LNCAP (cell line): ENCODE data around the gene LBH.

ENCODE experiments used
- TF ChIP-seq, protein P1 (sequence below): fragments of 450-650 bp; IDR thresholded peaks from 2 replicates; pipeline ENCODE4 v1.5.1; 2017; ENCODE audit warnings: mild to moderate bottlenecking

The LBH gene

DNA sequence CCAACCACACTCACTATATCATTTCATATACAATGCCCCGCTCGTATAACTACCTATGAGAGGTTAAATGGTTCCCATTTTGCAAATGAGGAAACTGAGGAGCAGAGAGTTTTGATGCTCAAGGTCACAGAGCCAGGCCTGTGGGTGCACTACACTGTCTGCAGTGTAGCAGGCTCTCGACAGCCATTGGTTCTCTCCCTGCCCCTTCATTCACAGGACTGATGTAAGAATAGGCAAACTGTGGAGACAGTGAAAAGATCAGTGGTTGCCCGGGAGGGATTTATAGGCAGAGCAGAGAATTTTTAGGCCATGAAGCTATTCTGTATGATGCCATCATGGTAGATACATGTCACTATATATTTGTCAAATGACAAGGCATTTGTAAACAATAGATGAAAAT, 39.0 kb upstream of the LBH start:
- TF ChIP-seq, protein P1, sequence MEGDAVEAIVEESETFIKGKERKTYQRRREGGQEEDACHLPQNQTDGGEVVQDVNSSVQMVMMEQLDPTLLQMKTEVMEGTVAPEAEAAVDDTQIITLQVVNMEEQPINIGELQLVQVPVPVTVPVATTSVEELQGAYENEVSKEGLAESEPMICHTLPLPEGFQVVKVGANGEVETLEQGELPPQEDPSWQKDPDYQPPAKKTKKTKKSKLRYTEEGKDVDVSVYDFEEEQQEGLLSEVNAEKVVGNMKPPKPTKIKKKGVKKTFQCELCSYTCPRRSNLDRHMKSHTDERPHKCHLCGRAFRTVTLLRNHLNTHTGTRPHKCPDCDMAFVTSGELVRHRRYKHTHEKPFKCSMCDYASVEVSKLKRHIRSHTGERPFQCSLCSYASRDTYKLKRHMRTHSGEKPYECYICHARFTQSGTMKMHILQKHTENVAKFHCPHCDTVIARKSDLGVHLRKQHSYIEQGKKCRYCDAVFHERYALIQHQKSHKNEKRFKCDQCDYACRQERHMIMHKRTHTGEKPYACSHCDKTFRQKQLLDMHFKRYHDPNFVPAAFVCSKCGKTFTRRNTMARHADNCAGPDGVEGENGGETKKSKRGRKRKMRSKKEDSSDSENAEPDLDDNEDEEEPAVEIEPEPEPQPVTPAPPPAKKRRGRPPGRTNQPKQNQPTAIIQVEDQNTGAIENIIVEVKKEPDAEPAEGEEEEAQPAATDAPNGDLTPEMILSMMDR: no peak

DNA sequence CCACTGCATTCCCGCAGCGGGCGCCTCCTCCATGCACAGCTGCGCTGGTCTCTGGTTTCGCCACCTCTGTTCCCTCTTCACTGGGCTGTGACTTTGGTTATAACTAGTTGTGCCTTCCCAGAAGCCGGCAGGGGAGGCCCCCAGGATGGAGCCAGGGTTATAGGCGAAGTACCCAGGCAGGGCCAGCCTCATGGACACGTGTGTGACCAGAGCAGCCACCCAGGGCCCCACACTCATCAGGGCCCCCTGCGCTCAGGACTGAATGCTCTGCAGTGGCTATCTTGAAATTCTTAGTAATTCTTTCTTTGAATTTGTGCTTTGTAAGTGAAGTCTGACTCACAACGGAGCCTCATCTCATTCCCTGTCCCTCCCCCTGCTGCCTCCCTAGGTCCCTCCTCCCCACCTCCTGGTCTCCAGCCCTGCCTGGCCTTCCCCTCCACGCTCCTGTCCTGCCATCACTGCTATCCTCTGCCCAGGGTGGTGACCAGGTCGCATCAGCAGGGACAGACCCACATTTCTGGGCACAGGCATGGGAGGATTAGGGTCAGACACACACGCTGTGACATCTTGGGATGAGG, 38.1 kb upstream of the LBH start:
- TF ChIP-seq, protein P1: no peak

DNA sequence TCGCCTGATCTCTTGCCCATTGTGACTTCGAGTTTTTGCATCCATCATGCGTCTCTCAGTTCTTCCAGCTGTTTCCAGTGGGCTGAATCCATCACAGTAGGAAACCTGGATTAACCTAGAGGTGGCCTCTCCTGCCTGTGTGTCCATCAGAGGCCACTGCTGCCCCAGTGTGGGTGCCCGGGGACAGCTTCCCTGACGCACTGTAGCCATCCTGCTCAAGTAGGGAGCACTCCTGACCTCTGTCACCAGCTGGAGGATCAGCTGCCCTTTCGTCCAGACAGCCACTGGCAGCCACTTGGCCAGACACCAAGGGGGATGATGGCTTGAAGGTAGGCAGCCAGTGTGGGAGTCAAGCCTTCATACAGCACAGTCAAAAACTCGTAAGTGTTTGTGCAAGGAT, 36.9 kb upstream of the LBH start:
- TF ChIP-seq, protein P1: no peak

DNA sequence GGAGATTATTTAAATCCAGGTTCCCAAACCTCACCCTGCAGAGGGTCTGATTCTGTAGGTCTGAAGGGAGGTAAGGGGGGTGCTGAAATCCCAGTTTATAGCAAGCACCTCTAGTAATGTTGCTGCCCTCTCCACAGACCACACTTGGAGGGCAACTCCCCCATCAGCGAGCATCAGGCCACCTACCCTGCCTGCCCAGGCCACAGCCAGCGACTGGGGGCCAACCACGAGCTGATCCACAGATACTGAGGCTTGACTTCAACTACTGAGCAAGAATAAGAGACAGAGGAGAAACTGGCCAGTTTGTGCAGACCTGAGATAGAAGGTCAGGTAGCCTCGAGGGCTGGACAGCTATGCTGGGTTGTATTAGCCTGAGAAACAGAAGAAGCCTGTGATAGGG, 36.3 kb upstream of the LBH start:
- TF ChIP-seq, protein P1: no peak

DNA sequence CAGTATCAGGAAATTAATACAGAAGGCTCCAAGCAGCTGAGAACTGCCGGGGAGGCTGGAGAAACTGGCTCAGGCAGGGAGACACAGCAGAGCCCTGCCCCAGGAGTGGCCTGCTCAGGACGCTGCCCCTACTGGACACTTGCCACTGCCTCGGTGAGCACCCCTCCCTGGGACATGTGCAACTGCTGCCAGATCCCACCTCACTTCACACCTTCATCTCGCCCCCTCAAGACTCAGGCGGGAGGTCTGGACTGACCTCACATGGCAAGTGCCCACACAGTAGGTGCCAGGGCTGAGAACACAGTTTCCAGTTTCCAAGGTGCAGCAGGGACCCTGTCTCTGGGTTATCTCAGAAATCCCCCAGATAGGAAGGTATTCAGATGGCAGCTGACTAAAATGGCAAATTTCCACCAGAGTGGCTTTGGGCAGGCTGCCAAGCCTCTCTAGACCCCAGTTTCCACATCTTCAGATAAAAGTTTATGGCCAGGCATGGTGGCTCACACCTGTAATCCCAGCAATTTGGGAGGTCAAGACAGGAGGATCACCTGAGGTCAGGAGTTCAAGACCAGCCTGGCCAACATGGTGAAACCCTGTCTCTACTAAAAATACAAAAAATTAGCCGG, 33.7 kb upstream of the LBH start:
- TF ChIP-seq, protein P1: no peak

DNA sequence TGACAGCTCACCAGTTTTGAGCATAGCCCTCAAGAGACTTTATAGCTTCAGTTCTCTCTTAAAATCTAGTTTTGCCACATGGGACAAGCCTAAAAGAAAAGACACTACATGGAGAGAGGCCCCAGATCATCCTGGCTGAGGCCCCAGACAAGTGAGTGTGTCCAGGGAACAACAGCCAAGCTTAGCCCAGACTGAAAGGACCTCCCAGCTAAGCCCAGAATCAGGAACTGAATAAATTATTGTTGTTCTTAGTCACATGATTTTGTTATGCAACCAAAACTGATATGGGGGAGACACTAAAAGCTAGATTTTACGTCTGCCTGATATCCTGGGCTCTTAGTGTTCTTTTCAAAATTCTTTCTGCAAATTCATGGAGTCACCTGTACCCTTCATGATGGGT, 29.3 kb upstream of the LBH start:
- TF ChIP-seq, protein P1: no peak

DNA sequence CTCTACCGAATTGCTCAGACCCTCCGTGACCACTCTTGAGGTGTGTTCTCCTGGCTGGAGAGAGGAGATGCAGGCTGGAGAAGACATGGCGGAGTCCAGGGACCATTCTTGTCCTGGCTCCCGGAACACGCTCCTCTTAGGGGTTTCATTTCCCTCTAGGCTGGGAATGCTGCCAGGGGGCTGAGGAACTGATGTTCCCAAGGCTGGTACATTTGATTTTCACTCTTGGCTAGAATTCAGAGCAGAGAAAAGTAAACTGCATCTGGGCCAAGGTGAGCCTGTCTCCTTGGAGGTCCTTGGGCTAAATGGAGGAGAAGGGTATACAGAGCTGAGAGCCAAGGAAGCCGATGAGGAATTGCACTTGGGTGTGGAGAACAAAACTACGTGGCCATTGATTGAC, 28.2 kb upstream of the LBH start:
- TF ChIP-seq, protein P1: no peak

DNA sequence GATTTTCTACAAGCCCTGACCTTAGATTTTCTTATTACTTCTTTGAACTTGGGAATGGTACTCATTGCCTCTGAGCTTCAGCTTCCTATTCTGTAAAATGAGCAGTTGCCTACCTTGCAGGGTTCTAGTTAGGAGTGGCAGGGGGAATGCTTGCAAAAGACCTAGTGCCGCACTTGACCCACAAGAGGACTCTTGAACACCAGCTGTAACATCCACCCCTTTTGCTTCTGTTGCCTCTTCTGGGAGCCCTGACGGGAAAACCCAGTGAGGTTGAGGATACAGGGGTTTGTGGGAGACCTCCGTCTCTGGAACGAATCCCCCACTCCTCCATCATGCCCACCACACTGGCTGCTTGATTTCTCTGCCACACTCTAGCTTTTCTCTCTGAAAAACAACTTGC, 27.1 kb upstream of the LBH start:
- TF ChIP-seq, protein P1: no peak
